ENCODE measurements around the gene IGFLR1.

DNA sequence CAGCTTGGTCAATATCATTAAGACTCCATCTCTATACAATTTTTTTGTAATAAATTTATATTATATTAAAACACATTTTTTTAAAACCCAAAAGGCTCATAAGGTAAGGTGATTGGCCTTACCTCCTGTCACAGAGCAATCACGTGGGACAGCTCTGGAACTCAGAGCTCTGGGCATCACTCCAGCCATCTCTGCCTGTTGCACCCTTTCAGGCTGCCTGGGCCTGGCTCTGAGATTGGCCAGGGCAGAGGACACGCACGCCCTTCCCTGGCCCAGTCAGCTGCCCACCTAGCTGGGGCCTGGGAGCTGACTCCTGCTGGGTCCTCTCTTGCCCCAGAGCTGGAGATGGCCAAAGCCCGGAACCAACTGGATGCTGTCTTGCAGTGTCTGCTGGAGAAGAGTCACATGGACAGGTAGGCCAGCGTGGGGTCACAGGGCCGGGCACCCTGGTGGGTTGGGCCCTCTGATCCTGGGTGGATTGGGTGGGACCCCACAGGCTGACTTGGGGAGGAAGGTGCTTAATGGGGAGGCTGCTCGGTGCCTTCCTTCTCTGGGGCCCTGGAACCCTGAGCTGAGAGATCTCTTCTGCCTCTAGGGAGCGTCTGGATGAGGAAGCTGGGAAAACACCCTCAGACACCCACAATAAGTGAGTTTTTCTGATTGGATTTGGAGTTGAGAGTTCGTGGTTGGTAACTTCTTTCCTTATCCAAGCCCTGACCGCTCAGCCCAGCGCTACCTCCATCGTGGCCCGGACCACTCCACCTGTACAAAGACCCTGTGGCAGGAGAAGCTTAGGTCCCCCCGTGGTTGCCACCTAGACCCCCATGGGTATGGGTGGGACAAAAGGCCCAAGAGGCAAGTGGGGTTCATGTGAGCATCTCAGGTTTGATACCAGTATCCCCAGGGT, 9.8 kb upstream of the IGFLR1 start:
- TF ChIP-seq, protein P1, sequence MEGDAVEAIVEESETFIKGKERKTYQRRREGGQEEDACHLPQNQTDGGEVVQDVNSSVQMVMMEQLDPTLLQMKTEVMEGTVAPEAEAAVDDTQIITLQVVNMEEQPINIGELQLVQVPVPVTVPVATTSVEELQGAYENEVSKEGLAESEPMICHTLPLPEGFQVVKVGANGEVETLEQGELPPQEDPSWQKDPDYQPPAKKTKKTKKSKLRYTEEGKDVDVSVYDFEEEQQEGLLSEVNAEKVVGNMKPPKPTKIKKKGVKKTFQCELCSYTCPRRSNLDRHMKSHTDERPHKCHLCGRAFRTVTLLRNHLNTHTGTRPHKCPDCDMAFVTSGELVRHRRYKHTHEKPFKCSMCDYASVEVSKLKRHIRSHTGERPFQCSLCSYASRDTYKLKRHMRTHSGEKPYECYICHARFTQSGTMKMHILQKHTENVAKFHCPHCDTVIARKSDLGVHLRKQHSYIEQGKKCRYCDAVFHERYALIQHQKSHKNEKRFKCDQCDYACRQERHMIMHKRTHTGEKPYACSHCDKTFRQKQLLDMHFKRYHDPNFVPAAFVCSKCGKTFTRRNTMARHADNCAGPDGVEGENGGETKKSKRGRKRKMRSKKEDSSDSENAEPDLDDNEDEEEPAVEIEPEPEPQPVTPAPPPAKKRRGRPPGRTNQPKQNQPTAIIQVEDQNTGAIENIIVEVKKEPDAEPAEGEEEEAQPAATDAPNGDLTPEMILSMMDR (IDR thresholded peaks at IDR 0.05): no peak
- TF ChIP-seq EP300 (IDR thresholded peaks at IDR 0.05): no peak
